ENCODE measurements around the gene ANKFY1.

DNA sequence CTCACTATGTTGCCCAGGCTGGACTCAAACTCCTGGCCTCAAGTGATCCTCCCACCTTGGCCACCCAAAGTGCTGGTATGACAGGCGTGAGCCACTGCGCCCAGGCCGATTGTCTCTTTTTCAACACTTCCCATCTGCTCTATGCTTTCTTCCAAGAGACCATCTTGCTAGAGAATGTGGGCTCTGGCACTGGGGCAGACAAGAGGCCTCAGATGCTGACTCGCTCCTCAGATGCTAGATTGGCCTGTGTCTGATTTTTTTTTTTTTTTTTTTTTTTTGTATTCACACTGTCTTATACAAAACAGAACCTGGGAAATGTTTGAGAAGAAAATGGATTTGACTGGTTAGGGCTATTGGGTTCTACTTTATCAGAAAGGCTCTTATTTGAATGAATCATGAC is 62.6 kb downstream of the ANKFY1 start:
- no peak for TF ChIP-seq POLR2A (IDR thresholded peaks at IDR 0.05; ENCODE audit: low read depth, low read length)
- TF ChIP-seq TAF1 (IDR thresholded peaks at IDR 0.05; ENCODE audit: low read depth, low read length): no peak
- no peak for TF ChIP-seq POLR2AphosphoS5 (IDR thresholded peaks at IDR 0.05; ENCODE audit: low read depth, low read length)
